Right renal cortex interstitium (tissue), 3 donors: ENCODE results near the gene TMEM89. TPM values are rescaled to one million over a fixed set of nuclear protein-coding genes. Genes with fewer than 3 reads are reported as not detected.
A peak's percentile ranks its signal among the peaks of the same experiment; 100 is the strongest.

Experiments
- DNase-seq, 3 donors: peaks; one replicate each; pipeline ENCODE4 v3.0.0-alpha.2; 2013; ENCODE audit warnings: low read depth in 3 of 3, low spot score in 2 of 3
- polyA plus RNA-seq, 3 donors: library from polyadenylated mRNA; unstranded; fragments of 120-200 nt; gene quantifications; one replicate each; pipeline ENCODE4 v1.2.1, GENCODE V29; 2013; ENCODE audit not compliant: insufficient read length in 3 of 3

Gene TMEM89
- not detected for polyA plus RNA-seq

DNA sequence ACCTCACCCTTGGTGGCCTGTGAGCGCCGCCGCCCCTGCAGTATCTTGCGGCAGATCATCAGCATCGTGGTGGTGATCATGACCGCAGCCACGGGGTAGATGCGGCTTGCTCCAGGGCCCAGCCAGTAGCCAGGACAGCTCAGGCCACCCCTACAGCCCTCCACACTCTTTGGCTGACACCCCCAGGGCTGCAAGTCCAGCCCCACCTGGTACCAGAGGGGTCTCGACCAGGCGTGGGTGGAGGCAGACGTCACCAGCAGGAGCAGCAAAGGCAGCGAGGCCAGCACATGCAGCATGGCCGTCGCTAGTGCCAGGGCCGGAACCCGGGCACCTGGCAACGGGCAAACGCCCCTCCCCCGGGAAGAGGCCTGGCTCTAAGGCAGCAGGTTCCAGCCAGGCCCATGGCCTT is at the start of gene TMEM89:
Gene TMEM89 (minus strand): TSS at position 309 of the 409 bp plus-strand sequence. CDS start 13 bp downstream, at position 296.
- no peak for DNase-seq

- DNase-seq, result no peak
Observed at GRCh38 chr3:48664929-48665328, 43.4 kb upstream of the TMEM89 start.

DNA sequence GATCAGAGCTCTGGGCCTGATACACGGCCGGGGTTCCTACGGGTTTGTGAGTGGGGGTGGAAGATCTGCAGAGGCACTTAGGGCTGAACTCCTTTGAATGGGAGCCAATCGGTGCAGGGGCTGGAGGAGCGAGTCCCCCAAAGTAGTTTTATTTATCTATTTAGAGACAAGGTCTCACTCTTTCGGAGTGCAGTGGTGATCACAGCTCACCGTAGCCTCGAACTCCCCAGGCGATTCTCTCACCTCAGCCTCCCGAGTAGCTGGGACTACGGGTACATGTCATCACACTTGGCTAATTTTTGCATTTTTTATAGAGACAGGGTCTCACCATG is 42.7 kb upstream of the TMEM89 start:
- DNase-seq, result no peak

- peak; percentile 76 to 91 (median 90) for DNase-seq
Observed at GRCh38 chr3:48663489-48664312, 42.1 kb upstream of the TMEM89 start.

- peak in 1 of 3 donors; percentile 51 for DNase-seq
Observed at GRCh38 chr3:48662753-48663488, 41.4 kb upstream of the TMEM89 start, which contains the start of gene CELSR3. TSS of gene CELSR3 (minus strand) at chr3:48662886. CDS start at chr3:48662634, 252 bp downstream.

- DNase-seq, result no peak
Observed at GRCh38 chr3:48662145-48662752, 40.7 kb upstream of the TMEM89 start.

DNA sequence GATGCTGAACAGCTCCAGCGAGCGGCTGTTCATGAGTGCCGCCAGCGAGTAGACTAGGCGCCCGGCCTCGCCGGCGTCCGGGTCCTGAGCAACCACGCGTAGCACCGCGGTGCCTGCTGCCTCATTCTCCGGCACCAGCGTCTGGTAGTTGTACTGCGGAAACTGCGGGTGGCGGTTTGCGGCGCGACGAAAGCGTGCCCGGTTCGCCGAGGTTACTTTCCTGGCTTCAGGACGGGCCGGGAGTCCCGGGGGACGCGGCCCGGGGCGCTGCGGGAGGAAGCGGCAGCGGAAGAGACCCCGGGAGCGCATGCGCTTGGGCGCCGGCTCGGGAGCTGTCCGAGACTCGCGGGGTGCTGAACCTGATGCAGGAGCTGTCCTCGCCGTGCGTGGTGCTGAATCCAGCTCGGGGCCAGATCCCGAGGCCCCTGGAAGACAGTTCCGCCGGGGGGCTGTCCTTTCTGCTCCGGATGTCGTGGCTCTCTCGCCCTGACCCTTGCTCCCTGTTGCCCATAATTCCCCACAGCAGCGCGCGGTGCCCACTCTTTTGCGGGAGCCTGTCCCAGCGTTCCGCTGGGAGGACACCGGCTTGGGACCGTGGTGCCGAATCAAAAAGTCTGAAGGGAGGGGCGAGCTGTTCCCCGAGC is 40.1 kb upstream of the TMEM89 start:
- DNase-seq, result peak in 2 of 3 donors; percentile 46 to 51

GRCh38 chr3:48660800-48661400 is 39.3 kb upstream of the TMEM89 start:
- no peak for DNase-seq

DNA sequence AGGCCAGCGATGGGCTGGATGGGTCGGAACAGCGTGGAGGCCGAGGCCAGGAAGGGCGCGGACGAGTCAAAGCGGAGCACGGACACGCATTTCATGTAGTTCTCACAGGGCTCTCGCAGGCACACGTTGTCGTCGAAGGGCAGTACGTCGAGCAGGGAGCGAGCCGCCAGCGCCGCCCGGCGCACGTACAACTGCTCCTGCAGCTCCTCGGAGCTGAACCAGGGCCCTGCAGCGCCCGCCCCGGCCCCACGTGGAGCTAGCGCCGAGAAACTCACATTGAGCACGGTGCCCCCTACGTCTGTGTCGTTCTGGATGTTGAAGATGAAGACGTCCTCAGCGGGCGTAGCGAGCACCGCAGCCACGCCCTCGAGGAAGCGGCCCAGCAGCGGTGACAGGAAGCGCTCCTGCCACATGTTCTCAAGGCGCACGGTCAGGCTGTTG is 35.3 kb upstream of the TMEM89 start:
- no peak for DNase-seq

DNA sequence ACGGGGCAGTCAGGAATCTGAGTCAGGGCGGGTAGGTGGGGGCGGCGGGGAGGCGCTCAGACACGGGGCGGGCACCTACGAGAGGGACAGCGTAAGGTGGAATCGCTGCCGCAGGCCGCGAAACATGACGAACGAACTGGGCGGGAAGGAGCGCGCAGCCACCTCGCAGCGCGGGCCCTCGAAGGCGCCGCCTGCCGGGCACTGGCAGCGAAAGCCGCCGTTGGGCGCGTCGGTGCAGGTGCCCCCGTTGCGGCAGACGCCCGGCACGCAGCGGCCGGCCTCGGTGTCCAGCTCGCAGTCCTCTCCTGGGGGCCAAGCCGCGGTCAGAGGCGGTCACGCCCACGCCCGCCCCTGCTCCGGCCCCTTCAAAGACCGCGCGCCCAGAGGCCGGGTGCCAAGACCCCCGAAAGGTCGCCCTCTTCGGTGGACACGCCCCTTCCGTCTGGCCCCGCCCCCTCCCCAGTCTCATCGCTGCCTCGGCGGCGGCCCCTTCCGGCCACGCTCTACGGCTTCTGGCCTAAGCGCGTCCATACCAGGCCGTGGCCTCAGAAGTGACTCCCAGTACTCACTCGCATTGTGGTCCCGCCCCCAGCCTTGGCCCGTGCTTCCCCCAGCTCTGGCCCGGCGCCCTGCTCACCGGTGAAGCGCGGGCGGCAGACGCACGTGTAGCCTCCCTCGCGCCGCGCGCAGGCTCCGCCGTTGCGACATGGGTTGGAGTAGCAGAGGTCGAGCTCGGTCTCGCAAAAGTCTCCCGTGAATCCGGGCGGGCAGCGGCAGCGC is 34.7 kb upstream of the TMEM89 start:
- peak in 2 of 3 donors; percentile 53 to 61 for DNase-seq

DNA sequence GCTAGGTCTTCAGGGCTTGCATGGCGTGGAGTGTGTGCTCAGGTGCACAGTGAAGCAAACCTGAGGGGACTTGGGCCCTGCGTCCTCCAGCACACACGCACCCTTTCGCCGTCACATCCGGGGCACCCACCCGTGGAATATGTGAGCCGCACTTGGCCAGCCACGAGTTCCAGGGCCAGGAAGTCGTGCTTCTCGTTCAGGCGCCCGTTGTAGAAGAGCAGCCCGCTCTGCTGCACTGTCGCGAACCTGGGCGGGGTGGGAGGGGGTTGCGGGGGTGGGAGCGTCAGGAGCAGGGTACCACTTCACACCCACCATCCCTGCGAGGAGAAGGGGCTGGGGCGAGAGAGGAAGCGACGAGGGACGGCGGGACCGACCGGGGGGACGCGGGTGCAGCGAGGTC is 34.0 kb upstream of the TMEM89 start:
- DNase-seq, result no peak

DNA sequence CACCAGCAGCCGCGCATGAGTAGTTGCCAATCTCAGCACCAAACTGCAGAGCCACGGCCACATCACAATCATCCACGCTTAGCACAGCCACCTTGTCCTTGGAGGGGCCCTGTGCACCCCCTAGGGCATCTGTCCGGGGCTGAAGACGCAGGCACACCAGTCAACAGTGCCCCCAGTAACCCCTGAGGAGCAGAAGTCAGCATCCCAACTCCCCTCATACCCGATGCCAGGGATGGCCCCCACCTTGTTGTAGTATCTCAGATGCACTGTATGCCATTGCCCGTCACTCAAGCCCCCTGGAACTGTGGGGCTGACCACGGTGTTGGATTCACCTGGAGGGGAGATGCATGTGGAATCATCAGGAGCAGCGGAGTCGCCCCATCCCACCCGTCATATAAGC is 33.5 kb upstream of the TMEM89 start:
- DNase-seq, result no peak

DNA sequence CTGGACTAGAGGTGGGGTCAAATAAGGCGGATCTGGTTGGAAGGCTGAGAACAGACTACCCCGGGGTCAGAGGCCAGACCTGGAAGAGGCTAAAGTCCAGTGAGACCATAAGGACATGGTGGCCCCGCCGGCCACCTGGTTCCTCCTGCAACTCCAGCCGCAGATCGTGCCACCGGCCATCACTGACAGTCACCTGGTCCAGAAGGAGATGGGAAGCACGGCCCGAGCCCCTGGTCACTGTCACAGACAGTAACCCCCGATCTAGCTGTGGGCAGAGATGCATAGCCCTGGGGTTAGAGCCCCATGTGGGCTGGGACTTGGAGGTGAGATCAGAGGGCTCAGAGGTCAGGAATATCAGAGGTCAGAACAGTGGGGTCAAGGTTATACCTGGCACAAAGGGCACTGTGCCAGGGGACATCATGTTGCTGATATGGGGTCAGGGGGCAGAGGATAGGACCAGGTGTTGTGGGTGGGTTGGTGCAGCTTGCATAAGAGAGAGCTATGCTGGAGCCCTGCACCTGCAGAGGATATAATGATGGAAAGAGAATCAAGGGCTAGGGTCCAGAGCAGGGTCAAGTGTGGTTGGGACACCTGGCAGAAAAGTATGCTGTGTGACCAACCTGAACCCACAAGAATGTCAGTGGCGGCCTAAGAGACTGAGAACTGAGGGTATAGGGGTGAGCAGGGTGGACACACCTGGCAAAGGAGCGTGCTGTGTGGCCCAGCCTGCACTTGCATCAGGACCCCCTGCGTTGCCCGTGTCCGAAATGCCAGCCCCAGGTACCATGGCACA is 31.6 kb upstream of the TMEM89 start:
- DNase-seq, result no peak

DNA sequence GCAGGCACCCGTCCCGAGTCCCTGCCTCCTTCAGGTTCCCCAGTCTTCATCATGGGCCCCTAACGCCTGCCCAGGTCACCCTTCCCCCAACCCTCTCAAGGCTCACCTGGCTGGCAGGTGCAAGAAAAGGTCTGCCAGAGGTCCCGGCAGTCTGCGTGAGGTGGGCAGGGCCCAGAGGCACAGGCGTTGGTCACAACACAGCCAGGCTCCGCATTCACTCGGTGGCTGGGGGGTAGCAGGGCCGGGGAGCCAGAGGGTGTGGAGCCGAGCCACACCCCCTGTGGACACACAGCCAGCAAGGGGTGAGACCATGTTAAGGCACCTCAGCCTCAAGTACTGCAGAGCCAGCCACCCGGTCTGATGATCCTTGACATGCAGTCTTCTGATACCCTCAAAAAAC is 30.2 kb upstream of the TMEM89 start:
- no peak for DNase-seq

GRCh38 chr3:48650723-48651122 is 29.2 kb upstream of the TMEM89 start:
- no peak for DNase-seq

DNA sequence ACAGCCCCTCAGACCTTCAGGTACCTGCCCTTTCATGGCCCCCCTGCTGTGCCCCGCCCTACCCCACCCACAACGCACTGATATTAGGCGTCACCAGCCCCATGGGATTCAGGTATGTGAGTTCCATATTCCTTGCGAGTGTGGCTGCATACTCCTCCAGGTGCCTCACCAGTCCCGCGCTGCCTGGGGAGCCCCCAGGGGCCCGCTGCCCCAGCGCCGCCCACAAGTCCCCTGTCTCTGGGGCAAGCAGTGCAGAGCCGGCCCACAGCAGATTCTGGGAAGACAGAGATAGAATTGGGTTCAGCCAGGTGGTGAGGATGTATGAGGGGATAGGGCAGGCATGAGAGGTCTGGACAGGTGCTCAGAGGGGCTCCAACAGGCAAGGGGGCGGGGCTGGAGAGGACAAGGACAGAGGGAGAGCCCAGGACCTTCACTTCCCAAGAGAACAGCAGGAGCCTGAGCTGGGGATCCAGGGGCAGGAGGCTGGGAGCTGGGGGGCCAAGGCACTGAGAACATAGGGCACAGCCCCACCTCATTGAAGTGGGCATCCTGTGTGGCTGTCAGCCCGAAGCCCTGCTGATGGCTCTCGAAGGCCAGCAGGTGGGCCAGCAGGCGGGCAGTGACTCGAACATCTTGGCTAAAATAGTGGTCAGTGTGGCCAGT is 26.8 kb upstream of the TMEM89 start:
- DNase-seq, result no peak

DNA sequence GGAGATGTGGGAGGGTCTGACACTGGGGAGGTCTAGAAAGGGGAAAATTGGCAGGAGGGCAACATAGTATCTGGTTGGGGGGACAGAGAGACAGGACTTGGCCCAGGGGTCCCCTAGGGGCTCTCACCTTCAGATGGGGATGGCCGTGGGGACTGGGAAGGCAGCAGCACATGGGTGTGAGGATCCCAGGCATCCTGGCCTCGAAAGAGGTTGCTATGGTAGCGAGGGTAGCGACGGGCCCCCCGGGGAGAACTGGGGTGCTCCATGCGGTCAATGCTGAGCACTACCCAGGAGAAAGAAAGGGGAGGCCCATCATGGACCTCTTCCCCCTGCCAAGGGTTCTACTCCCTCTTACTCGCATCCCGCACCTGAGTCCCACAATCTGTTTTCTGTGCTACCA is 26.1 kb upstream of the TMEM89 start:
- DNase-seq, result no peak
